ENCODE data around the gene SEPTIN5. TPM values are rescaled to one million over a fixed set of nuclear protein-coding genes. Genes with fewer than 3 reads are reported as not detected.

SEPTIN5 gene
- total RNA-seq, 2 experiments from 2014 or later = 0.71 to 0.75 TPM

- H3K27ac ChIP-seq (ENCODE audit: low read depth in 1 of 2, low read length in 2 of 2) = no peak overlapping the region
- no peaks in the 10 kb centered on the region for H3K27me3 ChIP-seq (ENCODE audit: control insufficient read depth in 1 of 2, insufficient read depth in 2 of 2, low read length in 2 of 2)
- Mint-ChIP-seq H3K9me3 (no peaks in the 10 kb centered on the region), H3K36me3 (ENCODE audit: low read depth) (no peaks in the 10 kb centered on the region), H3K27me3 (peaks cover 5% of the 10 kb centered on the region), H3K4me1 (ENCODE audit: low read depth) (no peaks in the 10 kb centered on the region), H3K27ac (no peak overlapping the region), H3K4me3 (no peak overlapping the region)
- ATAC-seq (ENCODE audit: poor library complexity) = no peak
- DNase-seq = no peak
- ChIA-PET POLR2A (no interaction called here), CTCF (no interaction called here)
- intact Hi-C loops (cut with DNase I, micrococcal nuclease) = no loop called here
- no peaks in the 10 kb centered on the region for H3K9me3 ChIP-seq (ENCODE audit: control insufficient read depth in 1 of 2, insufficient read depth in 1 of 2, low read length in 2 of 2)
- H3K4me3 ChIP-seq (ENCODE audit: low read length) = no peak overlapping the region
- H3K4me1 ChIP-seq (ENCODE audit: insufficient read depth, low read length) = no peaks in the 10 kb centered on the region
- no peaks in the 10 kb centered on the region for H3K36me3 ChIP-seq (ENCODE audit: insufficient read depth, low read length)
- no peak for TF ChIP-seq CTCF (IDR thresholded peaks at IDR 0.05)
Measured at GRCh38 chr22:19668748-19669147, 45.6 kb upstream of the SEPTIN5 start.

- Mint-ChIP-seq H3K27ac (no peak overlapping the region), H3K4me3 (no peak overlapping the region), H3K9me3 (no peaks in the 10 kb centered on the region), H3K4me1 (ENCODE audit: low read depth) (no peaks in the 10 kb centered on the region), H3K36me3 (ENCODE audit: low read depth) (no peaks in the 10 kb centered on the region), H3K27me3 (peaks cover 8% of the 10 kb centered on the region)
- ATAC-seq (ENCODE audit: poor library complexity) (no peak), DNase-seq (no peak)
- CTCF ChIA-PET = no interaction called here
- POLR2A ChIA-PET = no interaction called here
- no peak overlapping the region for H3K27ac ChIP-seq (ENCODE audit: low read depth in 1 of 2, low read length in 2 of 2)
- no peaks in the 10 kb centered on the region for H3K9me3 ChIP-seq (ENCODE audit: control insufficient read depth in 1 of 2, insufficient read depth in 1 of 2, low read length in 2 of 2)
- H3K4me1 ChIP-seq (ENCODE audit: insufficient read depth, low read length) = no peaks in the 10 kb centered on the region
- intact Hi-C loops (cut with DNase I, micrococcal nuclease) = no loop called here
- TF ChIP-seq CTCF (IDR thresholded peaks at IDR 0.05) = no peak
- H3K36me3 ChIP-seq (ENCODE audit: insufficient read depth, low read length) = no peaks in the 10 kb centered on the region
- H3K27me3 ChIP-seq (ENCODE audit: control insufficient read depth in 1 of 2, insufficient read depth in 2 of 2, low read length in 2 of 2) = no peaks in the 10 kb centered on the region
- H3K4me3 ChIP-seq (ENCODE audit: low read length) = no peak overlapping the region
Measured at GRCh38 chr22:19669570-19669969, 44.7 kb upstream of the SEPTIN5 start.

GRCh38 chr22:19671316-19671715 lies 43.0 kb upstream of the SEPTIN5 start:
- no peak for TF ChIP-seq CTCF (IDR thresholded peaks at IDR 0.05)

More at GRCh38 chr22:19671316-19671715, 43.0 kb upstream of the SEPTIN5 start:
- Histone ChIP-seq H3K36me3 (ENCODE audit: insufficient read depth, low read length) (no peaks in the 10 kb centered on the region), H3K4me1 (ENCODE audit: insufficient read depth, low read length) (no peaks in the 10 kb centered on the region), H3K4me3 (ENCODE audit: low read length) (no peak overlapping the region), H3K9me3 (ENCODE audit: control insufficient read depth in 1 of 2, insufficient read depth in 1 of 2, low read length in 2 of 2) (no peaks in the 10 kb centered on the region), H3K27me3 (ENCODE audit: control insufficient read depth in 1 of 2, insufficient read depth in 2 of 2, low read length in 2 of 2) (no peaks in the 10 kb centered on the region), H3K27ac (ENCODE audit: low read depth in 1 of 2, low read length in 2 of 2) (no peak overlapping the region)
- H3K4me3 Mint-ChIP-seq = no peak overlapping the region
- ChIA-PET POLR2A (no interaction called here), CTCF (no interaction called here)
- H3K4me1 Mint-ChIP-seq (ENCODE audit: low read depth) = no peaks in the 10 kb centered on the region
- H3K36me3 Mint-ChIP-seq (ENCODE audit: low read depth) = no peaks in the 10 kb centered on the region
- peaks cover 16% of the 10 kb centered on the region for H3K27me3 Mint-ChIP-seq
- no peak overlapping the region for H3K27ac Mint-ChIP-seq
- DNase-seq (no peak), ATAC-seq (ENCODE audit: poor library complexity) (no peak)
- no peaks in the 10 kb centered on the region for H3K9me3 Mint-ChIP-seq
- intact Hi-C loops (cut with DNase I, micrococcal nuclease) = no loop called here

Data from CD4-positive, alpha-beta T cell (primary cell).